GM18873 (cell line): ENCODE data around the gene BTRC.
"Not testable (repeated sequence)": the region's sequence is repeated elsewhere in the genome, so short reads cannot be mapped to it uniquely, and the experiment has no call there.

ENCODE experiments used
- ATAC-seq: cut with Tn5 transposase; IDR thresholded peaks from one replicate; pipeline ENCODE4 v1.9.1; 2021; ENCODE audit warnings: mild to moderate bottlenecking, moderate library complexity, moderate number of reproducible peaks; ENCODE audit not compliant: unreplicated experiment, low FRiP score

Gene BTRC

DNA sequence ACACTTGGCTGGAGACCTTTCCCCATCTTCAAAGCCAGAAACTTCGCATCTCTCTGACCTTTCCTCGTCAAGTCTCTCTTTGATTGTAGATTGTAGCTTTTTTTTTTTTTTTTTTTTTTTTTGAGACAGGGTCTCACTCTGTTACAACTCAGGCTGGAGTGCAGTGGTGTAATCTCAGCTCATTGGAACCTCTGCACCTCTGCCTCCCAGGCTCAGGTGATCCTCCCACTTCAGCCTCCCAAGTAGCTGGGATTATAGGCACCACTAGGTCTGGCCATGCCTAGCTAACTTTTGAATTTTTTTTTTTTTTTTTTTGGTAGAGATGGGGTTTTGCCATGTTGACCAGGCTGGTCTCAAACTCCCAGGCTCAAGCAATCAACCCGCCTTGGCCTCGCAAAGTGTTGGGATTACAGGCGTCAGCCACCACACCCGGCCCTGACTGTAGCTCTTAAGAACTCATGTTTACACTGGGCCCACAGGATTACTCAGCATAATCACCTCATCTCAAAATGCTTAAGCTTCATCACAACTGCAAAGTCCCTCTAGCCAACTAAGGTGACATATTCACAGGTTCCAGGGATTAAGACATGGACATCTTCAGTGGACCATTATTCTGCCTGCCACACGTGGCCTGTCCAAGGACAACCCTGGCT lies 222.4 kb downstream of the BTRC start:
- ATAC-seq = no peak

GRCh38 chr10:101577121-101577871 lies 223.3 kb downstream of the BTRC start:
- no peak for ATAC-seq

- ATAC-seq = no peak
Measured at GRCh38 chr10:101578192-101578591, 224.2 kb downstream of the BTRC start.

- ATAC-seq = no peak
Measured at GRCh38 chr10:101578803-101579515, 225.0 kb downstream of the BTRC start.

DNA sequence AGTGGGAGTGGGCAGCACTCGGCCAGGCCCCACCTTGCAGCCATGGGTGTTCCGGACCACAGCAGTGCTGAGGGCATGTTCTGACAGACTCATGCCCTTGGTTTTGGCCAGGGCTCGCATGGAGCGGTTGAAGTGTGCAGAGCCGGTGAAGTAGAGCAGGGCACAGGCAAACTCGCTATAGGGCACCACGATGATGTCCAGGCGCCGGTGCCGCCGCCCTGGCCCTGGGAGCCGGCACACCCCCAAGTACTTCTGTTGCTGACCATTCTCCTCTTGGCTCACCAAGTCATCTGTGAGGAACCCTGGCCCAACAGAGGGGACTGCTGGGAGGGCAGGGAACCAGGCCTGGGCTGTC lies 225.5 kb downstream of the BTRC start:
- ATAC-seq = no peak

GRCh38 chr10:101580486-101581399 lies 226.8 kb downstream of the BTRC start:
- no peak for ATAC-seq

- ATAC-seq = no peak
Measured at GRCh38 chr10:101585841-101586240, 231.9 kb downstream of the BTRC start.

- peak; percentile 91 for ATAC-seq
Measured at GRCh38 chr10:101587725-101588653, 234.0 kb downstream of the BTRC start, which contains the start of the genes DPCD and POLL. DPCD (plus strand) TSS chr10:101588321; CDS start chr10:101588337, 16 bp downstream. POLL (minus strand) TSS chr10:101588257; CDS start chr10:101587360, 897 bp downstream.

GRCh38 chr10:101588879-101589278 lies 234.9 kb downstream of the BTRC start:
- ATAC-seq = no peak

- not testable (repeated sequence) for ATAC-seq
Measured at GRCh38 chr10:101593331-101593730, 239.4 kb downstream of the BTRC start.

- no peak for ATAC-seq
Measured at GRCh38 chr10:101595591-101596433, 241.8 kb downstream of the BTRC start.

DNA sequence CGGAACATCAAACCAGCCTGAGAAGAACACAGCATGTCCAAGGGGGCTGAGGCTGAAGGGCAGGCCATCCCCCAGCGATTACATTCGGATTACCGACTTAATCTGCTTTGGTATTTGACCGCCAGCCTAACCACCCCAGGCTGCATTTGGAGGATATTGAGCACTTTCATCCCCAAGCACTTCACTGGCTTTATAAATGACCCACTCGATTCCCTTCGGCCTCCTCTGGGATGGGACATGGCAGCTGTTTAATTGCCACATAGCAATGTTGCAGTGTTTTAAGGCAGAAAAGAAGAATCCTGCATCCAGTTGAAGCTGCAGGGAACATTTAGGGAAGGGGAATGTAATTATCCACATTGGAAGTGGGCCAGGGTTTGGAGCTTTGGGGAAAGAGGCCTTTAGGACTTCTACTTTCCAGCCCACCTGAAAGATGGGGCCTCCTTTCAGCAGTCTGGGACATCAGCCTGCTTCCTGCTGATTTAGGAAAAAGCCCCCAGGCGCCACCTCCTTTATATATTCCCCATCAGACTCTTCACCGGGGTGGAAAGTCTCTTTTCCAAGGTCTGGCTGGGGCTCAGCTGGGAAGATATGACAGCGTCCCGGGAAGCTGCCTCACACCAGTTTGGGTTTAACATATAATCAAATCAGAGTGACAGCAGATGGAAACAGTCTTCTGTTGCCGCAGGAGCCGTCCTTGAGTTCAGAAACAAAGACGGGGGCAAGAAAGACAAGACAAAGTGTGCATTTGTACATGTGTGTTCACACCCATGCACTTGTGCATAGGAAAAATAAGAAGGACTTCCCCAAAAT lies 243.3 kb downstream of the BTRC start:
- no peak for ATAC-seq

- no peak for ATAC-seq
Measured at GRCh38 chr10:101601541-101601940, 247.6 kb downstream of the BTRC start.

- ATAC-seq = no peak
Measured at GRCh38 chr10:101602761-101603398, 248.9 kb downstream of the BTRC start.
